ENCODE data around the gene GPN2. TPM values are rescaled to one million over a fixed set of nuclear protein-coding genes. Genes with fewer than 3 reads are reported as not detected.

Gene GPN2
- 23.8 and 30.6 TPM in 2 replicates for total RNA-seq (2021)
- Bru-seq, nascent RNA: percentile 76 among the genes with signal in this experiment
- percentile 87 among the genes with signal in this experiment for BruChase-seq, experiment 1, labeled RNA remaining after a 2-hour chase
- BruChase-seq, experiment 2, labeled RNA remaining after a 6-hour chase: percentile 83 among the genes with signal in this experiment
- long read RNA-seq, full-length matches to known transcripts: 60 of 63 reads
- long read RNA-seq, partial matches to known transcripts: 0 of 63 reads
- long read RNA-seq, other reads (novel, unspliced or antisense): 3 of 63 reads

DNA sequence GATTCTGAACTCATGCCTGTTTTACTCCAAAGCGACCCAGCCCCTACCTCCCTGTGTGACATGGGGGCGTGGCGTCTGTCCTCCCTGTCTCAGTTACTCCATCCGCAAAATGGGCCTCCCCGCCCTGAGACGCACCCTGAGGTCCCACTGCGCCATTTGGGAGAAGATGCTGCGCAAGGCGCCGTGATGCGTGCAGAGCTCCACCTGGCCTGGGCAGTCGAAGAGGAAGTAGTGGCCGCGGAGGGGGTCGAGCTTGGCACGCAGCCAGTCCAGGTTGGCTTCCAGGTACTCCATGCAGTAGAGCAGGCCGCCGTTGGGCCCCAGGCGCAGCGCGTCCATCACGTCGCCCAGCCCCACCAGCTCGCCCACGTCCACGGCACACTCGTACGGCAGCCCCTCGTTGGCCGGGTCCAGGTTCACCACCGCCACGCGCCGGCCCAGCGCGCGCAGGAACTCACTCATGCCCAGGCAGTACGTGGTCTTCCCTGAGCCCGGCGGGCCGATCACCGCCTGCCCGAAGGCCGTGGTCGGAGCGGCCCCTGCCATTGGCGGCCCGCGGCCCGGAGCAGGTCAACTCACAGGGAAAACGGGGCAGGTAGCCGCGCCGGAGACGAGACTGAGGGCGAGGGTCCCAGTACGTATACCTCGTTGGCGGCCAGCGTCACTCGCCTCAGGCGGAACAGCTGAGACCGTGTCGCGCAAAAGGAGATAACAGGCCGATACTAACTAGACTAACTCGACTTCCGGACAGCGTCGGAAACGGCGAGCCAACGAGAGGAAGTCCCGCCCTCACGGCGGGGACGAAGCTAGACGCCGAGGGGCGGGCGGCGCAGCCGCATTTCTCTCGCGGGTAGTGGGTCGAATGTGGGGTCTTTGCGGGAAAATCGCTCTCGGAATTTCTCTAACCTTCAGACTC is at the start of gene GPN2:
Gene GPN2, minus strand, starts transcription at position 733 of the 916 bp plus-strand sequence. Its CDS starts 187 bp downstream, at position 546.
- Histone ChIP-seq H4K20me1 (ENCODE audit: insufficient read depth) (no peaks in the 10 kb centered on the region), H3K9me3 (ENCODE audit: insufficient read depth, low read depth) (no peaks in the 10 kb centered on the region), H3K27me3 (ENCODE audit: insufficient read depth, low read depth) (no peaks in the 10 kb centered on the region), H3K27ac (peak within 1 kb of the TSS; percentile 62), H3K9me2 (ENCODE audit: insufficient read depth) (no peaks in the 10 kb centered on the region), H2AFZ (peak within 1 kb of the TSS; percentile 67), H3K4me1 (replicated peaks; ENCODE audit: insufficient read depth) (0 out of 2 replicates have a peak, but pooled peaks cover 10% of the 10 kb centered on the region), H3K36me3 (ENCODE audit: low read depth) (no peaks in the 10 kb centered on the region; the same call in 1 of the 2 replicates), H3K4me3 (peak within 1 kb of the TSS; percentile 65), H3K79me2 (ENCODE audit: low read depth) (peaks cover 19% of the 10 kb centered on the region), H3F3A (ENCODE audit: insufficient read depth, low read depth) (peaks cover 8% of the 10 kb centered on the region; the same call in 1 of the 2 replicates), H3K4me2 (peak within 1 kb of the TSS; percentile 93)
- intact Hi-C loops (cut with micrococcal nuclease; ENCODE audit: unreplicated experiment): loop anchor here (2.0 kb wide), 1 partner anchor 31 kb away; the partner anchor contains the start of gene NUDC
- DNase-seq: peak; percentile 63 to 65
- no peak for TF ChIP-seq EZH2 (IDR thresholded peaks at IDR 0.05; ENCODE audit: low read depth)
- no peak for TF ChIP-seq CTCF (conservative IDR thresholded peaks at IDR 0.05)
- BruUV-seq (replicated peaks): no TSS peak
- POLR2A ChIA-PET (ENCODE audit: unreplicated experiment): interaction anchor here (0.5 to 0.9 kb wide), 4 partner anchors 9 to 327 kb away, joined by 3 to 22 read pairs (median 3); partner anchors contain the start of gene GPATCH3
- CTCF ChIA-PET: interaction anchor here (0.6 kb wide), 1 partner anchor 410 kb away, joined by 3 read pairs; no protein-coding TSS in a partner anchor

GRCh38 chr1:26938659-26939025 is 48.6 kb upstream of the GPN2 start:
- TF ChIP-seq CTCF (conservative IDR thresholded peaks at IDR 0.05) (no peak), EZH2 (IDR thresholded peaks at IDR 0.05; ENCODE audit: low read depth) (no peak)
- DNase-seq: no peak
- H3K27ac ChIP-seq: no peak overlapping the region
- no peaks in the 10 kb centered on the region for H3K27me3 ChIP-seq (ENCODE audit: insufficient read depth, low read depth)
- no peaks in the 10 kb centered on the region for H3K4me1 ChIP-seq (replicated peaks; ENCODE audit: insufficient read depth)
- H3K9me3 ChIP-seq (ENCODE audit: insufficient read depth, low read depth): no peaks in the 10 kb centered on the region
- H3K4me3 ChIP-seq: no peak overlapping the region
- no peaks in the 10 kb centered on the region for H3K36me3 ChIP-seq (ENCODE audit: low read depth)
- ChIA-PET CTCF (no interaction called here), POLR2A (ENCODE audit: unreplicated experiment) (no interaction called here)
- no peaks in the 10 kb centered on the region for H3K9me2 ChIP-seq (ENCODE audit: insufficient read depth)
- intact Hi-C loops (cut with micrococcal nuclease; ENCODE audit: unreplicated experiment): no loop called here
- H4K20me1 ChIP-seq (ENCODE audit: insufficient read depth): peaks cover 12% of the 10 kb centered on the region
- no TSS peak for BruUV-seq (replicated peaks)
- H2AFZ ChIP-seq: no peak overlapping the region
- H3K4me2 ChIP-seq: no peak overlapping the region
- no peaks in the 10 kb centered on the region; the same call in 1 of the 2 replicates for H3F3A ChIP-seq (ENCODE audit: insufficient read depth, low read depth)
- H3K79me2 ChIP-seq (ENCODE audit: low read depth): 0 out of 2 replicates have a peak, but pooled peaks cover 12% of the 10 kb centered on the region

DNA sequence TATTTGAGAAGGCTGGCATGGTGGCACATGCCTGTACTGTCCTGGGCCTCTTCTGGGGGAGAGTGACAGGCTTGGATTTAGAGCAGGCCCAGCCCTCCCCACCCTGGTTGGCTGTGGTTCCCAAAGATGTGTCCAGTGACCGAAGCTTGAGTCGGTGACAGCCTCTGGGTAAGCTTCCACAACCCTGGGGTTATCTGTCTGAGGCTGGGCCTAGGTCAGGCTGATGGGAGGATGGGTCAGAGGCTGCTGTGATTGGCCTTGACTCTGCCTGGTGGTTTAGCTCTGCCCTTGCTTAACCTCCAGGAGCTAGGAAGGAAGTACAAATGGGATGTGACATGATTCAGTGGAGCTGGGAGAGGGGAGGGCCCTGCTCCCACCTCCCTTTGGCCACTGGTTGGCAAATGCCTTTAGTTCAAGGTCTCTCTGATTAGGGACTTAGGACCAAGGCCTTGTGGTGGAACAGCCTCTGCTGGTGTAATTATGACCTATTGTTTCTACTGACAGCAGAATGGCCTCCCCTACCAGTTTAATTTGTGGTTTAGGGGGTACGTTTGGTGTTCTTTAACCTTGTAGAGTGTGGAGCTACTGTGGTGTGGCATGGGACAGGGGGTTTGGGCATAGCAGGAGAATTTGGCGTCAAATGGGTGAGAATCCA is 48.0 kb upstream of the GPN2 start:
- ChIA-PET POLR2A (ENCODE audit: unreplicated experiment) (no interaction called here), CTCF (no interaction called here)
- Histone ChIP-seq H3K4me2 (no peak overlapping the region), H3K4me1 (replicated peaks; ENCODE audit: insufficient read depth) (no peaks in the 10 kb centered on the region), H3K27me3 (ENCODE audit: insufficient read depth, low read depth) (no peaks in the 10 kb centered on the region), H3K79me2 (ENCODE audit: low read depth) (0 out of 2 replicates have a peak, but pooled peaks cover 12% of the 10 kb centered on the region), H3K9me3 (ENCODE audit: insufficient read depth, low read depth) (no peaks in the 10 kb centered on the region), H3F3A (ENCODE audit: insufficient read depth, low read depth) (no peaks in the 10 kb centered on the region; the same call in 1 of the 2 replicates), H2AFZ (no peak overlapping the region), H3K9me2 (ENCODE audit: insufficient read depth) (no peaks in the 10 kb centered on the region), H3K36me3 (ENCODE audit: low read depth) (no peaks in the 10 kb centered on the region), H3K27ac (no peak overlapping the region), H3K4me3 (no peak overlapping the region), H4K20me1 (ENCODE audit: insufficient read depth) (peaks cover 12% of the 10 kb centered on the region)
- intact Hi-C loops (cut with micrococcal nuclease; ENCODE audit: unreplicated experiment): no loop called here
- no peak for DNase-seq
- TF ChIP-seq EZH2 (IDR thresholded peaks at IDR 0.05; ENCODE audit: low read depth) (no peak), CTCF (conservative IDR thresholded peaks at IDR 0.05) (no peak)
- no TSS peak for BruUV-seq (replicated peaks)

All from PC-9 (cell line).